ENCODE results near the gene G0S2. TPM values are rescaled to one million over a fixed set of nuclear protein-coding genes. Genes with fewer than 3 reads are reported as not detected.
"Not testable (repeated sequence)": the region's sequence is repeated elsewhere in the genome, so short reads cannot be mapped to it uniquely, and the experiment has no call there.

The G0S2 gene
- total RNA-seq, 1 donor from 2014 or later = 19.9 TPM

- Histone ChIP-seq H3K4me1 (peaks cover 10% of the 10 kb centered on the region), H3K9me3 (no peaks in the 10 kb centered on the region), H3K36me3 (no peaks in the 10 kb centered on the region), H3K4me3 (no peak overlapping the region), H3K27me3 (ENCODE audit: low read depth) (peaks cover 6% of the 10 kb centered on the region), H3K27ac (no peak overlapping the region)
- intact Hi-C loops (cut with DNase I) = no loop called here
- ATAC-seq (no peak), DNase-seq (no peak)
- no peak for TF ChIP-seq CTCF (IDR thresholded peaks at IDR 0.05)
Measured at GRCh38 chr1:209696673-209697072, 21.5 kb downstream of the G0S2 start.

GRCh38 chr1:209697126-209697525 is 21.9 kb downstream of the G0S2 start:
- Histone ChIP-seq H3K4me1 (peaks cover 8% of the 10 kb centered on the region), H3K9me3 (no peaks in the 10 kb centered on the region), H3K4me3 (no peak overlapping the region), H3K36me3 (no peaks in the 10 kb centered on the region), H3K27ac (no peak overlapping the region), H3K27me3 (ENCODE audit: low read depth) (peaks cover 6% of the 10 kb centered on the region)
- DNase-seq (no peak), ATAC-seq (peak; percentile 18 to 31)
- intact Hi-C loops (cut with DNase I) = no loop called here
- no peak for TF ChIP-seq CTCF (IDR thresholded peaks at IDR 0.05)

GRCh38 chr1:209700686-209701085 is 25.5 kb downstream of the G0S2 start:
- H3K27me3 ChIP-seq (ENCODE audit: low read depth); DNase-seq; ATAC-seq; H3K9me3 ChIP-seq; intact Hi-C loops (cut with DNase I); H3K36me3 ChIP-seq; H3K4me3 ChIP-seq; H3K27ac ChIP-seq; H3K4me1 ChIP-seq: not testable (repeated sequence)

GRCh38 chr1:209702832-209703231 is 27.6 kb downstream of the G0S2 start:
- no peak for TF ChIP-seq CTCF (IDR thresholded peaks at IDR 0.05)
- Histone ChIP-seq H3K4me3 (no peak overlapping the region), H3K36me3 (no peaks in the 10 kb centered on the region), H3K4me1 (no peaks in the 10 kb centered on the region), H3K27me3 (ENCODE audit: low read depth) (peaks cover 3% of the 10 kb centered on the region), H3K27ac (no peak overlapping the region), H3K9me3 (no peaks in the 10 kb centered on the region)
- ATAC-seq = no peak
- intact Hi-C loops (cut with DNase I) = no loop called here
- DNase-seq = no peak

- Histone ChIP-seq H3K27ac (no peak overlapping the region), H3K4me3 (no peak overlapping the region), H3K4me1 (no peaks in the 10 kb centered on the region), H3K27me3 (ENCODE audit: low read depth) (peaks cover 3% of the 10 kb centered on the region), H3K36me3 (no peaks in the 10 kb centered on the region), H3K9me3 (no peaks in the 10 kb centered on the region)
- DNase-seq (no peak), ATAC-seq (no peak)
- no peak for TF ChIP-seq CTCF (IDR thresholded peaks at IDR 0.05)
- intact Hi-C loops (cut with DNase I) = no loop called here
Measured at GRCh38 chr1:209703834-209704504, 28.8 kb downstream of the G0S2 start.

GRCh38 chr1:209704584-209704983 is 29.4 kb downstream of the G0S2 start, which contains the start of gene HSD11B1:
TSS of gene HSD11B1 (plus strand) at chr1:209704846. CDS start at chr1:209704943, 97 bp downstream.
- peaks cover 3% of the 10 kb centered on the region for H3K27me3 ChIP-seq (ENCODE audit: low read depth)
- peak; percentile 89 to 90 for ATAC-seq
- peak within 1 kb of the TSS; percentile 24 for H3K4me3 ChIP-seq
- no peak for TF ChIP-seq CTCF (IDR thresholded peaks at IDR 0.05)
- no peaks in the 10 kb centered on the region for H3K4me1 ChIP-seq
- no peaks in the 10 kb centered on the region for H3K9me3 ChIP-seq
- intact Hi-C loops (cut with DNase I) = no loop called here
- peak within 1 kb of the TSS; percentile 15 for H3K27ac ChIP-seq
- H3K36me3 ChIP-seq = no peaks in the 10 kb centered on the region
- DNase-seq = peak; percentile 61
